Cardiac atrium fibroblast (primary cell): ENCODE data around the gene MAGEB2. TPM values are rescaled to one million over a fixed set of nuclear protein-coding genes. Genes with fewer than 3 reads are reported as not detected.

Source experiments
- total RNA-seq: library from RNA; depleted of rRNA; stranded (reverse); fragments of >200 nt; gene quantifications from 2 replicates; pipeline ENCODE4 v1.2.3, GENCODE V29; 2015

MAGEB2 gene
- total RNA-seq = not detected in 2 replicates

GRCh38 chrX:30215357-30215843 lies at the start of gene MAGEB2:
TSS of gene MAGEB2 (plus strand) at chrX:30215563. CDS start at chrX:30218581, 3,018 bp downstream.

GRCh38 chrX:30230395-30230794 lies 15.0 kb downstream of the MAGEB2 start, which contains the start of gene MAGEB3:
TSS of gene MAGEB3 (plus strand) at chrX:30230657. CDS start at chrX:30235925, 5,268 bp downstream.

GRCh38 chrX:30241724-30242415 lies 26.5 kb downstream of the MAGEB2 start, which contains the start of gene MAGEB4:
TSS of gene MAGEB4 (plus strand) at chrX:30242000. CDS start at chrX:30242136, 136 bp downstream.

DNA sequence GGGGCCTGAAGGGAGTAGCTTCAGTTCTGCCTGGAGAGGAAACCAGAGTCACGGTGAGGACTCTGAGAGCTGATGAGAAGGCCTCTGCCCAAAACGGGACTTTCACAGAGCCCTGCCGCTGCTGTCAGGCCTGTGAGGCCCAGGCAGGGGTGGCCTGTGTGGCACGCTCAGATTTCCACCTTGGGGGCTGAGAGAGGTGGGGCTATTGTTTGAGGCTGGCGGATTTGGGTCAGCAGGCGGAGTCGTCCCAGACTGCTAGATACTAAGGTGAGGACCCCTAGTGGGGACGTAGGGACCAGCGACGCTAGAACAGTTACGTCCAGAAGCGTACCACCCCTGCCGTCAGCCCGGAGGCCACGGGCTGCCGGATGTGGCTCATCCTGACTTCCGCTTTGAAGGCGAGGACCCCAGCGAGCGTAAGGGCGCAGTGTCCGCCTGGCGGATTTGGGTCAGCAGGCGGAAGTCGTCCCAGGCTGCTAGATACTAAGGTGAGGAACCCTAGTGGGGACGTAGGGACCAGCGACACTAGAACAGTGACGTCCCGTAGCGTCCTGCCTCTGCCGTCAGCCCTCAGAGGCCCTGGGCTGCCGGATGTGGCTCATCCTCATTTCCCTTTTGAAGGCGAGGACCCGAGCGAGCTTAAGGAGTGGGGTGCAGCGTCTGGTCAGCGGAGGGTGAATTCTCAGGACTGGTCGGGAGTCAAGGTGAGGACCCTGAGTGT lies 31.6 kb downstream of the MAGEB2 start, which contains the start of gene MAGEB1:
TSS of gene MAGEB1 (plus strand) at position 378 of the 721 bp plus-strand sequence. CDS start 3,348 bp downstream, outside the sequence.

Other genes with a start within 250 kb of the MAGEB2 start
- not detected in 2 replicates for gene MAGEB3, start 15.1 kb downstream of the MAGEB2 start, total RNA-seq
- not detected in 2 replicates for gene MAGEB4, start 26.4 kb downstream of the MAGEB2 start, total RNA-seq
- gene MAGEB1, start 31.6 kb downstream of the MAGEB2 start, total RNA-seq = not detected in 2 replicates
- not detected in 2 replicates for gene NR0B1, start 93.8 kb downstream of the MAGEB2 start, total RNA-seq